HEK293 (cell line): ENCODE results near the gene SCNN1G.

ENCODE experiments used
- CTCF ChIA-PET: fragments of 350-600 bp; formaldehyde crosslinking; extraction: SDS; loops from one replicate; lab custom pipeline; 2021; ENCODE audit warnings: antibody characterized with exemption; lab: Yijun Ruan, JAX
- POLR2A ChIA-PET: fragments of 300-600 bp; formaldehyde crosslinking; extraction: SDS; loops from one replicate; lab custom pipeline; 2020; ENCODE audit warnings: antibody characterized with exemption, inconsistent platforms; lab: Yijun Ruan, JAX
- H3K27ac ChIP-seq: fragments of 200-500 bp; sonication (Bioruptor generic); 2 replicates; pipeline ENCODE4 v1.5.1; 2014; ENCODE audit warnings: low read depth, low read length, control low read depth, inconsistent platforms; ENCODE audit errors: extremely low read depth
- H3K36me3 ChIP-seq, 2 experiments: fragments of 200-500 bp in 1 of 2; sonication (Bioruptor generic) in 1 of 2; 1 replicate in 1 of 2; 2 replicates in 1 of 2; pipeline ENCODE4 v1.5.1; 2014 to 2017; ENCODE audit warnings: inconsistent platforms in 2 of 2, low read length in 2 of 2; ENCODE audit not compliant: control insufficient read depth in 2 of 2, insufficient read depth in 1 of 2
- H3K4me1 ChIP-seq: fragments of 200-500 bp; sonication (Bioruptor generic); 2 replicates; pipeline ENCODE4 v1.5.1; 2014; ENCODE audit warnings: mild to moderate bottlenecking, low read length, inconsistent platforms; ENCODE audit not compliant: control insufficient read depth, insufficient read depth
- H3K4me3 ChIP-seq: 2 replicates; pipeline ENCODE4 v1.5.1; 2011; ENCODE audit warnings: low read depth, mild to moderate bottlenecking, control low read depth, low read length, moderate library complexity
- H3K9me3 ChIP-seq: fragments of 200-500 bp; sonication (Bioruptor generic); 2 replicates; pipeline ENCODE4 v1.5.1; 2014; ENCODE audit warnings: low read depth, low read length, inconsistent platforms; ENCODE audit not compliant: control insufficient read depth, insufficient read depth
- GLI2 ChIP-seq: fragments of 450-650 bp; formaldehyde crosslinking; IDR thresholded peaks from 2 replicates; pipeline ENCODE4; 2017; ENCODE audit warnings: missing biosample characterization, missing genetic modification characterization, low read depth, borderline replicate concordance
- KLF7 ChIP-seq: fragments of 450-650 bp; formaldehyde crosslinking; IDR thresholded peaks from 2 replicates; pipeline ENCODE4 v1.5.1; 2016; ENCODE audit warnings: missing biosample characterization, missing genetic modification characterization, borderline replicate concordance
- MEIS1 ChIP-seq: sonication (generic); formaldehyde crosslinking; IDR thresholded peaks from 2 replicates; pipeline ENCODE4 v1.8.1; 2022; ENCODE audit warnings: missing genetic modification reagents, mild to moderate bottlenecking, borderline replicate concordance
- MYNN ChIP-seq: fragments of 450-650 bp; formaldehyde crosslinking; IDR thresholded peaks from 2 replicates; pipeline ENCODE4 v1.5.1; 2016; ENCODE audit warnings: missing biosample characterization, missing genetic modification characterization, borderline replicate concordance
- PRDM4 ChIP-seq: fragments of 450-650 bp; formaldehyde crosslinking; IDR thresholded peaks from 2 replicates; pipeline ENCODE4 v1.5.1; 2017; ENCODE audit warnings: missing biosample characterization, missing genetic modification characterization
- SETDB1 ChIP-seq: IDR thresholded peaks from one replicate; pipeline ENCODE4 v1.6.1; 2017; ENCODE audit warnings: mild to moderate bottlenecking, low read length, moderate library complexity, mixed read lengths; ENCODE audit not compliant: insufficient read length
- TSHZ1 ChIP-seq: fragments of 450-650 bp; formaldehyde crosslinking; IDR thresholded peaks from 2 replicates; pipeline ENCODE4 v1.5.1; 2016; ENCODE audit warnings: missing biosample characterization, missing genetic modification characterization, borderline replicate concordance
- ZBTB17 ChIP-seq: fragments of 450-650 bp; formaldehyde crosslinking; IDR thresholded peaks from 2 replicates; pipeline ENCODE4 v1.5.1; 2016; ENCODE audit warnings: missing biosample characterization, missing genetic modification characterization
- ZEB2 ChIP-seq: fragments of 450-650 bp; formaldehyde crosslinking; IDR thresholded peaks from 2 replicates; pipeline ENCODE4 v1.5.1; 2016; ENCODE audit warnings: missing biosample characterization, missing genetic modification characterization
- ZFHX2 ChIP-seq: fragments of 450-650 bp; formaldehyde crosslinking; conservative IDR thresholded peaks from 2 replicates; pipeline ENCODE4 v1.5.1; 2016; ENCODE audit warnings: missing biosample characterization, missing genetic modification characterization
- ZNF114 ChIP-seq: fragments of 450-650 bp; formaldehyde crosslinking; IDR thresholded peaks from 2 replicates; pipeline ENCODE4 v1.5.0; 2017; ENCODE audit warnings: missing biosample characterization, missing genetic modification characterization
- ZNF175 ChIP-seq: fragments of 450-650 bp; formaldehyde crosslinking; IDR thresholded peaks from 2 replicates; pipeline ENCODE4 v1.5.1; 2016; ENCODE audit warnings: missing biosample characterization, missing genetic modification characterization
- ZNF221 ChIP-seq: fragments of 450-650 bp; formaldehyde crosslinking; IDR thresholded peaks from 2 replicates; pipeline ENCODE4 v1.5.1; 2017; ENCODE audit warnings: missing biosample characterization, missing genetic modification characterization, borderline replicate concordance
- ZNF248 ChIP-seq: fragments of 450-650 bp; formaldehyde crosslinking; IDR thresholded peaks from 2 replicates; pipeline ENCODE4 v1.5.1; 2017; ENCODE audit warnings: missing biosample characterization, missing genetic modification characterization
- ZNF404 ChIP-seq: fragments of 450-650 bp; formaldehyde crosslinking; IDR thresholded peaks from 2 replicates; pipeline ENCODE4 v1.5.1; 2017; ENCODE audit warnings: missing biosample characterization, missing genetic modification characterization
- ZNF514 ChIP-seq: fragments of 450-650 bp; formaldehyde crosslinking; IDR thresholded peaks from 2 replicates; pipeline ENCODE4 v1.5.1; 2016; ENCODE audit warnings: missing biosample characterization, missing genetic modification characterization
- ZNF518A ChIP-seq: fragments of 450-650 bp; formaldehyde crosslinking; conservative IDR thresholded peaks from 2 replicates; pipeline ENCODE4 v1.5.1; 2016; ENCODE audit warnings: low read depth, missing biosample characterization, missing genetic modification characterization
- ZNF629 ChIP-seq: fragments of 450-650 bp; formaldehyde crosslinking; IDR thresholded peaks from 2 replicates; pipeline ENCODE4 v1.5.1; 2017; ENCODE audit warnings: missing biosample characterization, missing genetic modification characterization
- TF ChIP-seq, protein P1 (sequence below): IDR thresholded peaks from 2 replicates; pipeline ENCODE4 v1.6.1; 2011; ENCODE audit warnings: mild to moderate bottlenecking, low read depth, low read length, borderline replicate concordance

SCNN1G gene

GRCh38 chr16:23155445-23156049 is 27.0 kb upstream of the SCNN1G start:
- ChIA-PET CTCF (interaction anchor here (0.5 kb wide), 1 partner anchor 27 kb away, joined by 3 read pairs; no protein-coding TSS in a partner anchor), POLR2A (no interaction called here)
- no peaks in the 10 kb centered on the region for H3K4me1 ChIP-seq
- H3K27ac ChIP-seq: no peak overlapping the region
- TF ChIP-seq GLI2 (no peak), SETDB1 (no peak)
- no peak overlapping the region for H3K4me3 ChIP-seq
- no peaks in the 10 kb centered on the region for H3K36me3 ChIP-seq
- H3K9me3 ChIP-seq: no peaks in the 10 kb centered on the region

- Histone ChIP-seq H3K9me3 (no peaks in the 10 kb centered on the region), H3K4me1 (no peaks in the 10 kb centered on the region), H3K27ac (no peak overlapping the region), H3K36me3 (no peaks in the 10 kb centered on the region), H3K4me3 (no peak overlapping the region)
- POLR2A ChIA-PET: interaction anchor here (0.7 kb wide), 1 partner anchor 10 kb away, joined by 5 read pairs; no protein-coding TSS in a partner anchor
- TF ChIP-seq ZNF514 (tag by site-specific recombination) (no peak), PRDM4 (no peak), ZNF518A (tag by site-specific recombination) (no peak), ZNF114 (tag by site-specific recombination) (no peak), MEIS1 (no peak), ZNF248 (no peak), ZBTB17 (tag by site-specific recombination) (no peak)
- CTCF ChIA-PET: no interaction called here
Observed at GRCh38 chr16:23156110-23156509, 26.4 kb upstream of the SCNN1G start.

DNA sequence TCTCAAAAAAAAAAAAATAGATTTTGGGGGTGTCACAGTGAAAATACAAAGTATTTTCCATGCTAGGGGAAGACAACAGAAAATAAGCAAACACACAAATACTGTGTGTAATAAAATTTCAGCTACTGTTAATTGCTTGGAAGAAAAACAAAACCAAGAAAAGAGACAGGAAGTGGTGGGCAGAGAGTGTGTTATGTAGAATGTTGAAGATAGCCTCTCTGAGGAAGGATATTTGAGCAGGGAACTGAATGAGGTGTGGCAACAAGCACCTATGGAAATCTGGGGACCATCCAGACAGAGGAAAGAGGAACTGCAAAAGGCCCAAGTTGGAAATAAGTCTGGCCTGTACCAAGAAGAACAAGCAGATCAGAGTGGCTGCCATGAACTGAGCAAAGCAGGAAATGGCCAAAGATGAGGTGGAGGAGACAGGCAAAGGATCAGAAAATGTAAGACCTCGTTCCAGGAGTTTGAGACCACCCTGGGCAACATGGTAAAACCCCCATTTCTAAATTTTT is 25.5 kb upstream of the SCNN1G start:
- CTCF ChIA-PET: interaction anchor here (0.5 to 0.6 kb wide), 4 partner anchors 24 to 1535 kb away, joined by 3 to 4 read pairs (median 3); no protein-coding TSS in a partner anchor
- H3K4me1 ChIP-seq: no peaks in the 10 kb centered on the region
- H3K9me3 ChIP-seq: no peaks in the 10 kb centered on the region
- POLR2A ChIA-PET: interaction anchor here (0.7 kb wide), 1 partner anchor 11 kb away, joined by 5 read pairs; no protein-coding TSS in a partner anchor
- no peak overlapping the region for H3K27ac ChIP-seq
- no peaks in the 10 kb centered on the region for H3K36me3 ChIP-seq
- H3K4me3 ChIP-seq: no peak overlapping the region
- TF ChIP-seq ZNF404 (tag by site-specific recombination) (no peak), ZFHX2 (tag by site-specific recombination) (no peak), KLF7 (tag by site-specific recombination) (no peak), TSHZ1 (tag by site-specific recombination) (no peak), ZNF175 (no peak), ZNF629 (tag by site-specific recombination) (no peak), ZEB2 (tag by site-specific recombination) (no peak), ZNF221 (tag by site-specific recombination) (no peak), MYNN (tag by site-specific recombination) (no peak)
- TF ChIP-seq, protein P1, sequence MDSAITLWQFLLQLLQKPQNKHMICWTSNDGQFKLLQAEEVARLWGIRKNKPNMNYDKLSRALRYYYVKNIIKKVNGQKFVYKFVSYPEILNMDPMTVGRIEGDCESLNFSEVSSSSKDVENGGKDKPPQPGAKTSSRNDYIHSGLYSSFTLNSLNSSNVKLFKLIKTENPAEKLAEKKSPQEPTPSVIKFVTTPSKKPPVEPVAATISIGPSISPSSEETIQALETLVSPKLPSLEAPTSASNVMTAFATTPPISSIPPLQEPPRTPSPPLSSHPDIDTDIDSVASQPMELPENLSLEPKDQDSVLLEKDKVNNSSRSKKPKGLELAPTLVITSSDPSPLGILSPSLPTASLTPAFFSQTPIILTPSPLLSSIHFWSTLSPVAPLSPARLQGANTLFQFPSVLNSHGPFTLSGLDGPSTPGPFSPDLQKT: no peak
